Fibroblast of skin of right biceps (primary cell): ENCODE measurements around the gene EFHC1.
"Not testable (repeated sequence)": the region's sequence is repeated elsewhere in the genome, so short reads cannot be mapped to it uniquely, and the experiment has no call there.

Source experiments
- DNase-seq: peaks from one replicate; pipeline ENCODE4 v3.0.0-alpha.2; 2013

Gene EFHC1

GRCh38 chr6:52461194-52461593 lies 41.1 kb downstream of the EFHC1 start:
- DNase-seq = not testable (repeated sequence)

- no peak for DNase-seq
Measured at GRCh38 chr6:52474173-52474572, 54.0 kb downstream of the EFHC1 start.

- no peak for DNase-seq
Measured at GRCh38 chr6:52475307-52475706, 55.2 kb downstream of the EFHC1 start.

- peak; percentile 40 for DNase-seq
Measured at GRCh38 chr6:52482903-52483670, 62.9 kb downstream of the EFHC1 start.

GRCh38 chr6:52483671-52484003 lies 63.5 kb downstream of the EFHC1 start:
- no peak for DNase-seq

- DNase-seq = no peak
Measured at GRCh38 chr6:52489881-52490280, 69.7 kb downstream of the EFHC1 start.

GRCh38 chr6:52491203-52492069 lies 71.3 kb downstream of the EFHC1 start:
- no peak for DNase-seq

- no peak for DNase-seq
Measured at GRCh38 chr6:52493669-52494068, 73.5 kb downstream of the EFHC1 start.

- no peak for DNase-seq
Measured at GRCh38 chr6:52494298-52495072, 74.3 kb downstream of the EFHC1 start.

GRCh38 chr6:52495922-52496321 lies 75.8 kb downstream of the EFHC1 start:
- no peak for DNase-seq

- no peak for DNase-seq
Measured at GRCh38 chr6:52496631-52497030, 76.5 kb downstream of the EFHC1 start.

- DNase-seq = no peak
Measured at GRCh38 chr6:52497652-52498408, 77.7 kb downstream of the EFHC1 start.

- no peak for DNase-seq
Measured at GRCh38 chr6:52498538-52499017, 78.4 kb downstream of the EFHC1 start.

GRCh38 chr6:52499026-52499425 lies 78.9 kb downstream of the EFHC1 start:
- peak; percentile 80 for DNase-seq

GRCh38 chr6:52499681-52500236 lies 79.6 kb downstream of the EFHC1 start:
- no peak for DNase-seq

GRCh38 chr6:52500238-52501129 lies 80.3 kb downstream of the EFHC1 start:
- no peak for DNase-seq

GRCh38 chr6:52502306-52503029 lies 82.3 kb downstream of the EFHC1 start:
- no peak for DNase-seq

GRCh38 chr6:52503323-52503747 lies 83.2 kb downstream of the EFHC1 start:
- no peak for DNase-seq

- DNase-seq = peak; percentile 78
Measured at GRCh38 chr6:52503851-52504781, 84.0 kb downstream of the EFHC1 start.
